Pancreas (tissue), 10 donors: ENCODE data around the gene SEPTIN11. TPM values are rescaled to one million over a fixed set of nuclear protein-coding genes. Genes with fewer than 3 reads are reported as not detected.

Source experiments
- ATAC-seq, 4 donors: fragments of 200-7000 bp; cut with Tn5 transposase; one replicate each; pipeline versions ENCODE4 v1.8.0 to v1.9.1; 2020; ENCODE audit warnings: mild to moderate bottlenecking in 4 of 4, moderate library complexity in 4 of 4
- DNase-seq, 6 donors: peaks; one replicate each; pipeline ENCODE4 v3.0.0-alpha.2; 2020
- FAIRE-seq: peaks from 2 replicates; lab custom pipeline; 2012; peaks lifted over from hg19 to GRCh38; lab: Jason Lieb, UNC
- H3K27ac ChIP-seq, 4 donors: fragments of 200-600 bp; sonication (generic); 1 replicate in 3 of 4; 2 replicates in 1 of 4; pipeline versions ENCODE4 v1.5.0 to v1.8.0; 2020
- H3K27me3 ChIP-seq, 4 donors: fragments of 200-600 bp; one replicate each; pipeline ENCODE4 v1.8.0; 2021
- H3K36me3 ChIP-seq, 3 donors: fragments of 200-600 bp; sonication (generic) in 1 of 3; one replicate each; pipeline versions ENCODE4 v1.5.0 to v1.8.0; 2020 to 2021
- H3K4me1 ChIP-seq, 3 donors: fragments of 200-600 bp; one replicate each; pipeline ENCODE4 v1.8.0; 2021
- H3K4me3 ChIP-seq, 4 donors: fragments of 200-600 bp; sonication (generic) in 2 of 4; one replicate each; pipeline versions ENCODE4 v1.5.0 to v1.8.0; 2020 to 2021
- H3K9me3 ChIP-seq, 4 donors: fragments of 200-600 bp; one replicate each; pipeline ENCODE4 v1.8.0; 2021
- WGBS, 2 donors: extraction: QIAGEN DNeasy Blood & Tissue Kit; methylation state at CpG; one replicate each; pipeline ENCODE4 v1.1.7; 2013; 5-methylcytosine and 5-hydroxymethylcytosine counted together
- intact Hi-C, 3 donors: fragments of 100-400 bp; cut with DNase I; formaldehyde crosslinking; loops; one replicate each; pipeline versions ENCODE4 v1.11.1 to v1.14.2; 2022
- polyA plus RNA-seq, 2 donors: library from polyadenylated mRNA; stranded (reverse); fragments of 200-250 nt; gene quantifications; one replicate each; pipeline ENCODE4 v1.2.3, GENCODE V29; 2013
- total RNA-seq, 6 donors: library from RNA; stranded (reverse); fragmentation: NEBNext Ultra II Directional in 4 of 6; extraction: Animal tissue kit (Norgen Biotek cat#: 25700) in 4 of 6; gene quantifications; one replicate each; pipeline versions ENCODE4 v1.2.1 to v1.2.4, GENCODE V29; 2021 to 2023
- TF ChIP-seq, protein P1 (sequence below), 4 donors: fragments of 200-600 bp; sonication (generic) in 3 of 4; IDR thresholded peaks; one replicate each; pipeline versions ENCODE4 v1.5.0 to v1.8.0; 2021; ENCODE audit warnings: antibody characterized with exemption in 4 of 4
- donor health status: healthy with polysubstance abuse.
- donor health status: DM: no; HTN: no; CAD: no; lungs with moderate emphysema.
- donor health status: DM: no; HTN: no; CAD: no.
- donor health status: control.
- donor health status: control.
- donor health status: Bipolar disorder and iron deficiency.
- donor health status: DM: yes; HTN: yes; CAD: no.
- donor health status: DM: no; HTN: no; CAD: no.
- donor health status: DM: no; HTN: no; CAD: no.
- donor health status: DM: yes; HTN: yes; CAD: no.

Gene SEPTIN11
- total and polyA plus RNA-seq, 8 donors, result 11.6 to 48.9 (median 27.4) TPM

GRCh38 chr4:76987685-76988084, 38.1 kb downstream of the SEPTIN11 start:
- ATAC-seq, result peak in 3 of 4 donors; percentile 22 to 57 (median 33)
- Histone ChIP-seq H3K9me3 (no peaks in the 10 kb centered on the region), H3K4me1 (peaks cover 0 to 15% (median 6%) of the 10 kb centered on the region in 3 donors), H3K27me3 (no peaks in the 10 kb centered on the region), H3K27ac (no peak overlapping the region), H3K4me3 (no peak overlapping the region), H3K36me3 (no peaks in the 10 kb centered on the region)
- DNase-seq, result no peak
- no peak for FAIRE-seq
- intact Hi-C loops, result no loop called here
- 33 to 34% methylated on average over 4 of the region's 4 CpGs for WGBS, 2 donors
- TF ChIP-seq, protein P1, sequence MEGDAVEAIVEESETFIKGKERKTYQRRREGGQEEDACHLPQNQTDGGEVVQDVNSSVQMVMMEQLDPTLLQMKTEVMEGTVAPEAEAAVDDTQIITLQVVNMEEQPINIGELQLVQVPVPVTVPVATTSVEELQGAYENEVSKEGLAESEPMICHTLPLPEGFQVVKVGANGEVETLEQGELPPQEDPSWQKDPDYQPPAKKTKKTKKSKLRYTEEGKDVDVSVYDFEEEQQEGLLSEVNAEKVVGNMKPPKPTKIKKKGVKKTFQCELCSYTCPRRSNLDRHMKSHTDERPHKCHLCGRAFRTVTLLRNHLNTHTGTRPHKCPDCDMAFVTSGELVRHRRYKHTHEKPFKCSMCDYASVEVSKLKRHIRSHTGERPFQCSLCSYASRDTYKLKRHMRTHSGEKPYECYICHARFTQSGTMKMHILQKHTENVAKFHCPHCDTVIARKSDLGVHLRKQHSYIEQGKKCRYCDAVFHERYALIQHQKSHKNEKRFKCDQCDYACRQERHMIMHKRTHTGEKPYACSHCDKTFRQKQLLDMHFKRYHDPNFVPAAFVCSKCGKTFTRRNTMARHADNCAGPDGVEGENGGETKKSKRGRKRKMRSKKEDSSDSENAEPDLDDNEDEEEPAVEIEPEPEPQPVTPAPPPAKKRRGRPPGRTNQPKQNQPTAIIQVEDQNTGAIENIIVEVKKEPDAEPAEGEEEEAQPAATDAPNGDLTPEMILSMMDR (IDR thresholded peaks at IDR 0.05), result no peak

GRCh38 chr4:76989391-76990061, 40.0 kb downstream of the SEPTIN11 start:
- DNase-seq (no peak), ATAC-seq (no peak), FAIRE-seq (no peak)
- intact Hi-C loops, result no loop called here
- WGBS, 2 donors, result 85 to 86% methylated on average over 13 of the region's 13 CpGs
- Histone ChIP-seq H3K9me3 (no peaks in the 10 kb centered on the region), H3K27me3 (no peaks in the 10 kb centered on the region), H3K4me1 (peaks cover 0 to 15% (median 0%) of the 10 kb centered on the region in 3 donors), H3K27ac (no peak overlapping the region), H3K36me3 (no peaks in the 10 kb centered on the region), H3K4me3 (no peak overlapping the region)
- TF ChIP-seq, protein P1 (IDR thresholded peaks at IDR 0.05), result no peak

DNA sequence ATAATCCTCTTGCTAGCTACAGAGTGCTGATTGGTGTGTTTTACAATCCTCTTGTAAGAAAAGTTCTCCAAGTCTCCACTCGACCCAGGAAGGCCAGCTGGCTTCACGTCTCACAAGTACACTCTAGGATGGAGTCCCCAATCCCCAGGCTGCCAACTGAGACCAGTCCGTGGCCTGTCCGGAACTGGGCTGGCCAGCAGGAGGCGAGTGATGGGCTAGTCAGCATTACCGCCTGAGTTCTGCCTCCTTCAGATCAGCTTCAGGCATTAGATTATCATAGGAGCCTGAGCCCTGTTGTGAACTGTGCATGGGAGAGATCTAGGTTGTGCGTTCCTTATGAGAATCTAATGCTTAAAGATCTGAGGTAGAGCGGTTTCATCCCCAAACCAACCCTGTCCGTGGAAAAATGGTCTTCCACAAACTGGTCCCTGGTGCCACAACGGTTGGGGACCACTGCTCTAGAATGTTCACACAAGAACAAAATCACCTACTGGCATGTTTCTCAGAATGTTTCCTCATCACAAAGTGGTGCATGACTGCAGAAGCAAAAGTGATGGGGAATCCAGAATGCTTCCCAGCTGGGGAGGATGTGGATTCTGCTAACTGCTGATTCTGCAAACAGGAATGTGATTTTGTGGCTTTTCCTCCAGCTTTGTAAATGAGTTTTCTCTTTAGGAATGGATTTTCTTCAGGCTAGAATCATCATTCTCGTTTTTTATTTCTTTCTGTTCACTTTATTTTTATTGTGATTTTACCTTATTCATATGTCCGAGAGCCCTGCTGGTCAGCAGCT, 40.9 kb downstream of the SEPTIN11 start:
- no peak overlapping the region for H3K27ac ChIP-seq
- intact Hi-C loops, result no loop called here
- no peaks in the 10 kb centered on the region for H3K36me3 ChIP-seq
- TF ChIP-seq, protein P1 (IDR thresholded peaks at IDR 0.05), result no peak
- H3K4me1 ChIP-seq, result peaks cover 0 to 15% (median 0%) of the 10 kb centered on the region in 3 donors
- H3K9me3 ChIP-seq, result no peaks in the 10 kb centered on the region
- 89 to 92% methylated on average over 12 of the region's 12 CpGs for WGBS, 2 donors
- no peak for DNase-seq
- H3K4me3 ChIP-seq, result no peak overlapping the region
- FAIRE-seq, result no peak
- no peak for ATAC-seq
- H3K27me3 ChIP-seq, result no peaks in the 10 kb centered on the region

DNA sequence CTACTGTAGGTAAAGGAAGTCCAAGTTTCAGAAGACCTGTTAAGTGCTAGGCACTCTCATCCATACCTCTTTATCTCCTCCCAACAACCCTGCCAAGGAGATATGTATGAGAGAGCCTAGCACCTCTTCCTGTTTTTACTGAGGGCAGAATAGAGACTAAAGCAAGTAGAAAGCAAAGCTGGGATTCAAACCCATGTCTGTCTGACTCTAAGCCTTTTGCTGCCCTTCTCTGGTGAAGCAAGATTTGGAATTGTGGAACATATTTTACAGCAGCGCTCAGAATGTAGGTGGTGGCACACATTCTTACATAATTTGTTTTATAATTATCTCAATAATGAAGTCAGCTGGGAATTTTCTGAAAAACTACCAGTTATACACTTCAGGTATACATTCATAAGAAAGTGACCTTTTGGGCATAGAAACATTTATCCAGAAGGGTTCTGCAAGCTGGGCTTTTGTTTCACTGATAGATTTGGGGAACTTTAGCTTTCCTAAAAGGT, 41.7 kb downstream of the SEPTIN11 start:
- Histone ChIP-seq H3K9me3 (no peaks in the 10 kb centered on the region), H3K27me3 (no peaks in the 10 kb centered on the region), H3K4me3 (no peak overlapping the region), H3K36me3 (no peaks in the 10 kb centered on the region), H3K27ac (no peak overlapping the region), H3K4me1 (peaks cover 0 to 15% (median 0%) of the 10 kb centered on the region in 3 donors)
- DNase-seq, result no peak
- intact Hi-C loops, result no loop called here
- no peak for FAIRE-seq
- 92 to 97% methylated on average over 1 of the region's 1 CpG for WGBS, 2 donors
- TF ChIP-seq, protein P1 (IDR thresholded peaks at IDR 0.05), result no peak
- ATAC-seq, result no peak
